ENCODE data around the gene EPS8L2.
"Not testable (repeated sequence)": the region's sequence is repeated elsewhere in the genome, so short reads cannot be mapped to it uniquely, and the experiment has no call there.

The EPS8L2 gene

DNA sequence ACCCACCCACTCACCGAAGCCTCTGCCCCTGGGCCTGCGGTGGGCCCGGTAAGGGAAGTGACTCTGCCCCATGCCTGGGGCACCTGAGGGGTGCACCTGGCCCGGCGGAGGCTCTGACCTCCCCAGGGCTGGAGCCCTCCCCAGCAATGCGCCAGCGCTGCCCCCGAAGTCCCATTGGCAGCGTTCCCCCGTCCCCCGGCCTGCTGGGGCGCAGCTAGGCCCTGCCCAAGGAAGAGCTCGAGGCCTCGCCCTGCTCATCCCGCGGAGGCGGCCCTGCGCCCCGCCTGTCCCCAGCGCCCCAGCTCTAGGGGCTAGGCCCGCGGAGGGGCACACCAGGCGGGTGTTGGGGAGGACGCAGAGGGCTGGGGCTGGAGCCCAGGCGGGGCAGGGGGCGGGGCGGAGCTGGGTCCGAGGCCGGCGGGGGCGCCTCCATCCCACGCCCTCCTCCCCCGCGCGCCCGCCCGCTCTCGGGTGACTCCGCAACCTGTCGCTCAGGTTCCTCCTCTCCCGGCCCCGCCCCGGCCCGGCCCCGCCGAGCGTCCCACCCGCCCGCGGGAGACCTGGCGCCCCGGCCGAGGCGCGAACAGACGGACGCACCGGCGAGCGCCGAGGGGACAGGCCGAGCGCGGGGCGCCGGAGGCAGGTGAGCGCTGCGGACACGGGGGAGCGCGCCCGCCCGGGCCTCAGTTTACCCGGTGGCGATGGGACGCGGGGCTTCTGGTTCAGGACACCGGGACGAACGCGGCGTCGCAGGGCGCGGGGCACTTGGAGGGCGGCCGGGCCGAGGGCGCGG lies at the start of gene EPS8L2:
Gene EPS8L2, plus strand, starts transcription at position 586 of the 793 bp plus-strand sequence. CDS start 3,177 bp downstream, outside the sequence.
- DNase-seq: no peak

DNA sequence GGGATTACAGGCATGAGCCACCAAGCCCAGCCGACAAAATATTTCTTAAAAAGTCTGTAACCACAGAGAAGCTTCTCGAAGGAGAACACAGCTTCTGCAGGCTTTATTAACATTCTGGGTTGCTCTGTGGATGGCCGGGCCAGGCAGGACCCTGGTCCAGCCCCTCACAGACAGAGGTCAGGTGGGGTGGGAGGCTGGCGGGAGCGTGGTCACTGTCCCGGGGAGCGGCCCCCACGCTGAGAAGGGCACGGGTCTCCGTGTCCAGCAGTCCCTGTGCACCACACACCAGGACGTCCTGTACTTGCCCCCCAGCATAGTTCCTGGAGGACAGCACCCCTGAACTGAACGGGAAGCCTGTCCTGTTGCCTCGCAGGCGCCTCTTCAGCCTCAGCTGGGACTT lies 49.6 kb upstream of the EPS8L2 start:
- no peak for DNase-seq

DNA sequence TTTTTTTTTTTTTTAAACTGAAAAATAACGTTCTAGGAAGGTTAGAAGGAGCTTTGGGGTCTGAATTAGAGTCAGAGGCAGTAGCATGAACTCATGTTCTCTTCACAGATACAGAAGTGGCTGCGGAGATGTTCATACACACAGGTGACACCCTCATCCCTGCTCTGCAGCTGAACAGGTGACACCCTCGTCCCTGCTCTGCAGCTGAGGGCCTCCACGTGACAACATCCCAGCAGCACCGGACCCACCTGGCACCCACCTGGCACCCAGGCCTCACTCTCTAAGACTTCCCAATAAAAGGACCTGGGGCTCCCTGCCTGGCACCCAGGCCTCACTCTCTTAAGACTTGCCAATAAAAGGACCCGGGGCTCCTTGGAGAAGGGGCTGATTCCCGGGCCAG lies 49.2 kb upstream of the EPS8L2 start:
- no peak for DNase-seq

DNA sequence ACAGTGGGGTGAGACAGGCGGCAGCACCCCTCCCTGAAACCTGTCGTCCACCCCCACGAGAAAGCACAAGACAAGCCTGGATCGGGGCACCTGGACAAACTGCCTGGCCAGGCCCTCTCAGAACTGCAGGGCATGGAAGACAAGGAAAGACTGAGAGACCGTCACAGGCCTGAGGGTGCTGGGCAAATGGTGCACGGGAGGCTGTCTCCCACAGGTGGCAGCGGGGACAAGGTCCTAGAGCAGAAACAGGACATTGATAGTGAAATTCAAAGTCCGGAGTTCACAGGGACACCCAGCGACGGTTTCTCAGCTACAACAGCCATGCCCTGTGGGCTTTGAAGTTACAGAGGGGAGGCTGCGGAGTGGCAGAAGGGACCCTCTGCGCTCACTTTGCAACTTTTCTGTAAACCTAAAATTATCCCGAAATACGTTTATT lies 48.3 kb upstream of the EPS8L2 start:
- DNase-seq: no peak

DNA sequence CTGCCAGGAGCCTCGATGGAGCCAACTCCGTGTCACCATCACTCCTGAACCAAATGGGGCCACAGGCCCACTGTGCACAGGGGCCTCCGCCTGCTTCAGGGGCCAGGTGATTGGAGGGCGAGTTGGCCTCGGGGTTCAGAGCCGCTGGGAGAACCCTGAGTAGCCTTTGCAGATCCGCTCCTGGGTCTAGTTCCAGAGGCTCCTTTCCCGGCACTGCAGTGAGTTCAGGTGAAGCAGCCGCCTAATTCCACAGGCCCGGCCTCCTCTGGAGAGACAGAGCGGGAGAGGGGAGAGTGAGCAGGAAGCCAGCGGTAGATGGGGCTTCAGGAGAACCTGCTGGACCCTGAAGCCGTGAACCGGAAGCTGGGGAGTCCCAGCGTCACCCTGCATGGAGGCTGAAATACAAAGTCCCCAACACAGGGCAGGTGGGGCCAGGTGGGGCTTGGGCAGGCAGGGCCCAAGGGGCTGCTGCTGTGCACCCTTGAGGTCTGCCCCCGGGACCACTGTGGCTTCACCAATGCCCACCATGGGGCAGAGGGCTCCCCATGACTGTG lies 46.4 kb upstream of the EPS8L2 start:
- no peak for DNase-seq

DNA sequence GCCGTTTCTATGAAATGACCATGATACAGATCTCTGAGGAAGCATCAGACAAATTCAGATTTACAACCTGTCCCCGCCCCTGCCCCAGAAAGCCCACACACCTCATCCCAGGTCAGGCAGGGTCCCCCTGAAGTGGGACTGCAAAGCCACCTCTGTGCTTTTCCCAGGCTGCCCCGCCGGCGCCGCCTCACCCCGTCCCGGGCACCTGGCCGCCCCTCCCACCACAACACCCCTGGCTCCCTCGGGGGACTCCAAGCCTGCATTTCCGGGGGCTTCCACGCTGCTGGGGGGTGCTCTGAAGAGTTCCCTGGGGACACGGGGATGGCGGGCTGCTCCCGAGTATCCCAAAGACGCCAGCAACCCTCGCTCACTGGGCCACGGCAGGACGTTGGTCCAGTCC lies 45.8 kb upstream of the EPS8L2 start:
- no peak for DNase-seq

DNA sequence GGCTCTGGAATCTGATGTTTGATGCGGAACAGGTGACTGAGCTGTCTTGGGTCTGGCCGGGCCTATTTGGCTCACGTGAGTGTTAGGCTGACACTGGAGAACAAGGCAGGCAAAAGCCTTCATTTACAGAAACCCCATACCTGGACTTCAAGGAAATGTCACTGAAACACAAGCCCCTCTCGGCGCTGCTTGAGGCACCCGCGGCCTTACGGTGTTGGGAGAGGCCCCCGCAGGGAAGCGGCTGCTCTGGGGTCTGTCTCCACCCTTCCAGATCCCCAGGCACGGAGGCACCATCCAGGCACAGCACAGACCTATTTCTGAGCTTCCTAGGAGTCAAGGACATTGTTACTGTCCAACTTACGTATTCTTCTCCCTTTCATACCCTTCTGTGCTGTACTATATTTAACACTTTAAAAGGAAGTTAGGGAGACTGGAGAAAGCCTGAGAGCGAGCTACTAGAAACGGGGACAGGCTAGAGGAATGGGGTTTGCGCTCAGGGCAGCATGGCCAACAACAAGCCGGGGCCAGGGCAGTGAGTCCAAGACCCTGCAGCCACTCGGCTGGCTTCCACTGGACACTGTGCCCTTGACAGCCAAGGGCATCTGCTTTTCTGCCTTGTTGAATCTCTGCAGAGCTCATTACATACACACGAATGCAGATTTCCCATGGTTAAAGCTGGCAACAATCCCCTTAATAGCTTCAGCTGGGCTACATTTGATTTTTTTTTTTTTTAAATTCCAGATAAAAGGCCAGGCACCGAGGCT lies 45.2 kb upstream of the EPS8L2 start:
- no peak for DNase-seq

DNA sequence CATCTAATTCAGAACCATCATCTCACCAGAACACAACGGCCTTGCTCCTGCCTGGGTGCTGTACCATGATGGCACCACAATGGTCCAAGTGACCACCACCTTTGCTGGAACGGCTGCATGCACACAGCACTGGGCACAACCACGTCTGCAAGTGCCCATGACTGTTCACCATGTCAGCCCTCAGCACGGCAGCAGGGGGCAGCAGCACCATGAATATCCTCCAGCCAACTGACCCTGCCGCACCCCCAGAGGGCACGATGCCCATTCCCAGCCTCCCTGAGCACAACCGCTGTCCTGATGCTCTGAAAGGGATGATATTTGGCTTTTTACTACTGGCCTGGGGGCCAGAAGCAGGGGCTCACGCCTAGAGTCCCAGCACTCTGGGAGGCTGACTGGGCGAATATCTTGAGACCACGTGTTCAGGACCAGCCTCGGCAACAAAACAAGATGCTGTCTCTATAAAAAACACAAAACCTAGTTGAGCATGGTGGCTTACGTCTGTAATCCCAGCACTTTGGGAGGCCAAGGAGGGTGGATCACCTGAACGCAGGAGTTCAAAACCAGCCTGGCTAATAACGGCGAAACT lies 43.2 kb upstream of the EPS8L2 start:
- peak; percentile 43 for DNase-seq

DNA sequence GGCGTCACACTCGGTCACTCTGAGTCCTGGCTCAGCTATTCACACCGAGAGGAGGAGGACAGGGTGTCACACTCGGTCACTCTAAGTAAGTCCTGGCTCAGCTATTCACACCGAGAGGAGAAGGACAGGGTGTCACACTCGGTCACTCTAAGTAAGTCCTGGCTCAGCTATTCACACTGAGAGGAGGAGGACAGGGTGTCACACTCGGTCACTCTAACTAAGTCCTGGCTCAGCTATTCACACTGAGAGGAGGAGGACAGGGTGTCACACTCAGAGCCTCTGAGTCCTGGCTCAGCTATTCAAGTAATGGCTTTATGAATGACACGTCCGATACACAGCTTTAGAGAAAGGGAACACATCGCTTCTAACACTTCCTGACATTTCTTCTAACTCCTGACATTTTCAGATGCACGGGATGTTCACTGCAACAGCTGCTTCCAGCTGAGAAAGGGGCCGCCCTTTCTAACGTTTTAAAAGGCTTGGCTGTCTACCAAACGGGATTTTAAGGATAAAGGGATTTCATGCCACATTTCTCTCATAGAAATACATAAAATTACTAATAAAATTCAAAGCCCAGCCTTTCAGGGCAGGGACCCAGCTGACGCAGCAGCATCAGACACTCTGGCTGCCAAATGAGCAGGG lies 40.8 kb upstream of the EPS8L2 start:
- no peak for DNase-seq

DNA sequence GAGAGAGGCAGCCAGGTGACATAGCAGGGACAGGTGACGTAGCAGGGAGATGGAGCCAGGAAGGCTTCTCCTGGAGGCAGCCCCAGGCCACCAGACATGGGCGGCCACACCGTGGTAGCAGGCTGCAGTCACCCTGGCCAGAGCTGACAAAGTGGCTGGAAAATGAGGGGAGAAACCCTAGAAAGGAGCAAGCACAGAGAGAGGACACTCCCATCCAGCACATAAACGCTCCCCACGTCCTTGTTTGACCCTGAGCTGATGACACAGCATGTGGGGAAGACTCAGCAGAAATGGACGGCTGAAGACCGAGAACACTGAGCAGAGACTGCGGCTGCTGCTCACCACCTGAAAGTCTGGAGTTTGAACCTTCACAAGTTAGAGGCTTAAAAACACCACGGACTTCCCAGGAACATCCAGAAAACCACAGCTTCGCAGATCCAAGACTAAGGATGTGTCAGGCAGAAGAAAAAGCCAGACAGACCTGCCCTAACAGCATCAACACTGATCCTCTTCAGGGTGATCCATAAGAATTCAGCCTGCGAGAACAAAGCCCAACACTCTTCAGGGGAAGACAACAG lies 40.2 kb upstream of the EPS8L2 start:
- no peak for DNase-seq

DNA sequence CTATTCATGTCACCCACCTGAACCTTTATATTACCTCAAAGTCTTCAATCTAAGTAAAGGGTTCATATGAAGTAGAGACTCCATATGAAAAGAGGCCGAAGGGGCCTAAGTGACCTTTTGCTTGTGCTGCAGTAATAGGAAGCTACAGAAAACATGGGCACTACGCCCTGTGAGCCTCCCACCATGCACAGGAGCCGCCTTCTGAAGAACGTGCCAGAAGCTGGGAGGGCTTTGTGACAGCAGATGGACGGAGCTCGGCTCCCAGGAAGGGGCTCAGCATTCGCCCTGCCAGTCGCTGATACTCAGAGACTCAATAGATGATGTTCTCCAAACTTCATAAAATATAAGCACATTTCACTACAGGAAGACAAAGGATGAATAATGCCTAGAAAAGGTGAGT lies 32.2 kb upstream of the EPS8L2 start:
- no peak for DNase-seq

DNA sequence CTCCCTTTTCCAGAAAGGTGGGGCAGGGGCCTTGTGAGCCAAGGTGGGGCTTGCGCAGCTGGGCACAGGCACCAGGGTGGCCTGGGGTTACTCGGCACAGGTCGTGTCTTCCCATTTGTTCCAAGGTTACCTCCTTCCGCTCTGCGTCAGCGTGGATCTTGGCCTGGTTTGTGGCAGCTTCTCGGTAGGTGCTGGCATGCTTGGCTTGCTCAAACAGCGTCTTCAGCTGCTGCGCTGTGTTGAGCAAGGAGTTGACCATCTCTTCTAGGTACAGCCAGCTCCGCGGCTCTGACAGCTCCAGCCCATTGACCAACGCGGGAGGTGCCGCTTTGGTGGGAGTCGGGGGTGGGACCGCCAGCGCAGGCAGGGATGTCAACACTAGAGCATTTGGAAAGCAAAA lies 31.6 kb upstream of the EPS8L2 start:
- DNase-seq: no peak

DNA sequence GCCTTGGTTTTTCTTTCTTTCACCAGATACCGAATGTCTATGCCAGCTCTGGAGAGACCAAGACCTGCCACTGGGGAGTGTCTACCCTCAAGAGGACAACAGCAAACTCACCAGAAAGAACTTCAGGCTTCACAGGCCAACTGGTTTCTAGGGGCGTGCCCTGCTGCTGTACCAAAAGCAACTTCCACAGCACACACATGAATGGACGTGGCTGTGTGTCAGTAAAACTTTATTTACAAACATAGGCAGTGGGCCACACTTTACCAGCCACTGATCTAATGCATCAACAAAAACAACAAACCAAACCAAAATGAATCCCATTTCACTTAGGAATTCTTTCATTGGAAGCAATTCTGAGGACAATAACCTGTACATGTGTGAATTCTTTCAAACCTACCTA lies 27.7 kb upstream of the EPS8L2 start:
- no peak for DNase-seq

DNA sequence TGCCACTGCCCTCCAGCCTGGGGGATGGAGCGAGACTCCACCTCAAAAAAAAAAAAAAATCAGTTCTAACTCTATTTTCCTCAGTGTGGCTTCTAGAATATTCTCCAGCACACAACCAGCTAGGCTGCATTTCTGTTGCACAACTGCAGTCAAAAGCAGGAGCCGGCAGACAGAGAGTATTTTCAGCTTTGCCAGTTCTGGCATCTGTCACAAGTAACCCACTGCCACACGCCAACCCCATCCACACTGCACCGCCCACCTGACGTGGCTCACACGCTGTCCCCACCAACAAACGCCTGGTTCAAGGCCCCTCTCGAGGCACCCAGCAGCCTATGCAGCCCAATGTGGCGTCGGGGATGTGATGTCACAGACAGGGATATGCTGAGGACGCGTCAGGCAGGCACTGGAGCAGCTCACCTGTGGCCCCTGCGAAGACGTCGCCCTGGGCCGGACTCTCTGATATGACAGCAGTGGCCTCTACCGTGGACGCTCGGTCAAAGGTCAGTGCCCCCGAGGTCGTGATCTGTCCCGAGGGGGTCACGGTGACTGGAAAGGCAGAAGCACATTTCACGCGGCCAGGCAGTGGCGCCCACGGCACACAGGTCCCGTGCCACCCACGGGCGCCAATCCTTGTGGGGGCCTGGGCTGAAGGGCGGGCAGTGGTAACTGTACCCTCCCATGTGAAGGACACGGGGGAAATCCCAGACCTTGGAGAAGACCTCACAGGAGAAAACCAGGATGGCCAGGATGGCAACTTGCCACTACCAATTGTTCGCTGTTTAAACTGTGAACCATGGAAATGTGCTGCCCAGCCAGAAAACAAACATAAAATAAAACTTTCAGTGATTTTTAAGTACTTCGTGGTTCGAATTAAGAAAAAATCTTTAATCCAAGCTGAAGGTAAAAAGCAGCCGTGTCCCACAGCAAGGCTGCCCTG lies 26.5 kb upstream of the EPS8L2 start:
- DNase-seq: no peak

DNA sequence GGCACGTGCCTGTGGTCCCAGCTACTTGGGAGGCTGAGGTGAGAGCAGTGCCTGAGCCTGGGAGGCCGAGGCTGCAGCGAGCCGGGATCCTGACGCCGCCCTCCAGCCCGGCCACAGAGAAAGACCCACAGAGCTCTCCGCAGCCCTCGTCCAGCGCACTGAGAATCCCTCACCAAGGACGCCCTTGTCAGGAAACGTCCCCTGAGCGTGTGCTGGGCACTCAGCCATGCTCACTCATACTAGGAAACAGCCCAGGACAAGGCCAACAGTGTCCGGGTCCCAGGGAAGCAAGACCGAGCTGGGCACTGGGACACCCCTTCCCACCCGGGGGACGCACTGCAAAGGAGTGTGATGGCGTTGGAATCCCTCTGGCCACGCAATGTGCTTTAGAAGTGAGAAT lies 25.6 kb upstream of the EPS8L2 start:
- no peak for DNase-seq

DNA sequence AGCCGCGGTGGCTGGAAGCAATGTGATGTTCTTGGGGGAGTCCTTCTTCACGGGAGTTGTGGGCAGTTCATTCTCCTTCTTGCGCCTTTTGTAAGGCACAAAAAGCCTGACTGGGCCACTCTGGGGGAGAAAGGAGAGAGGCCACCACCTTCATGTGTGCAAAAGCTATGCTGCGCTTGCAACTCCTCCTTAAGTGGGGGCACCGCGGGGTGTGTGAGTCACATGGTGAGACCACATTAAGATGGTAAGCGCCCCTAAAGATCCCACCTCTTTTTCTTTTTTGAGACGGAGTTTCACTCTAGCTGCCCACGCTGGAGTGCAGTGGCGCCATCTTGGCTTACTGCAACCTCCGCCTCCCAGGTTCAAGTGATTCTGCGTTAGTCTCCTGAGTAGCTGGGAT lies 25.1 kb upstream of the EPS8L2 start:
- DNase-seq: no peak

DNA sequence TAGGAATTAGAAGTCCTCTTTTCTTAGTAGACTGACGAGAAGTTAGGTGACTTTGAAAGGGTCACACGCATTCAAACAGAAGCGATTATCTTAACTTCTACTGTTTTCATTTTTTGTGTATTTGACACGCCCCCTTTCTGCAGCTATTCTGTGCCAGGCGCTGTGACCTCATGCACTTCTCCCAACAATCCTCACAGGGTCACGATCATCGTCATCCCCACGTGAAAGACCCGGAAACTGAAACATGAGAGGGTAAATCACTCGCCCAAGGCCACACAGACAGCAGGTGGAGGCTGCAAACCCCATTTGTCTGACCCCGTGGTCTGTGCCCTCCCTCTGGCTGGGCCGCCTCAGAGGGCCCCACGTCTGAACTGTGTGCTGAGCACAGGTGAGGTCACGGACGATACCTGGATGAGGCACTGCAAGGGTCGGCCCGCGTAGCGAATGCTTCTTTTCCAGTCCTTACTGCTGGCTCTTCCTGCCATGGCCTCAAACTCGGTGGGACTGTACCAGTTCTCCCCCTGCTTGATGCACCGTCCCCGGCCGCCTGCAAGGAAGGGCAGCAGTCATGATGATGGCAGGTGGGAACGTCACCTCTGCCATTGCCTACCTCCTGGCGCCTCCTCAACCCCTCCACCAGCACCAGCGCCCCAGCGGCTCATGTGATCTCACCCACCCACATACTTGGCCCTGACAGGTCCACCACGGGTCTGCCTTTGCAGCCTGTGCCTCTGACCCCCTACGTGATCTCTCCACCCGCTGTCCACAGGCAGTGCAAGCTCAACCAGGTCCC lies 19.4 kb upstream of the EPS8L2 start:
- DNase-seq: no peak

DNA sequence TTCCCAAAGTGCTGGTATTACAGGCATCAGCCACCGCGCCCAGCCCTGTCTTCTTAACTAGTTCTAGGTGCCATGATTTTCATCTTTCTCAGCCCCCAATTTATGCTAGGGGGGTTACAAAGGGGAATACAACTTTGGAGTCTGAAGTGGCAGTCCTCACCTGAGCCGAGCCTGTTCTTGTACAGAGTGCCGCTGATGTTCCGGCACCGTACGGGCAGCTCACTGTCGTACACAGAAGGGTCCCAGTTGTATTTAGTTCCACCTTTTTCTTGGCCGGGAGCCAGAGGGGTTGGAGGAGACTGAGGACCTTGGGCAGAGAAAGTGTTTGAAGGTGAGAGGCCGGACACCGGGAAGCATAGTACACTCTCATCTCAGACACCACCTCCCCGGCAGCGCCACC lies 18.3 kb upstream of the EPS8L2 start:
- no peak for DNase-seq

DNA sequence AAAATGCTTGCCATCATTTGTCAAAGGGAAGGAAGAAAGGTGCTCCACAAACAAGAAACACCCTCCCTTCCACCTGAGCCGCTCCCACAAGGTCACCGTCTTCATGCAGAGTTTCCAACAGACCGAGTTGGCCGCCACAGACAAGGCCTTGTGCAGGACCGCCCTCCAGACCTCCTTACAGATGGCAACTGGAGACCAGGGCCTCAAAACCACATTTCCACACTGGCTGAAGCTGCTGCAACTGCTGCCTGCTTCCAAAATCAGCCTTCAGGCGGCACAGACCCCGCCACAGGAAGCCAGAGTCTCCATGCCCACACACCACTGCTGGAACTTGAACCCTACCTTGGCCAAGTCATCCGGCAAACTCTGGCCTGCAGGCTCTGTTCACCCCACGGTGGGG lies 17.4 kb upstream of the EPS8L2 start:
- no peak for DNase-seq

DNA sequence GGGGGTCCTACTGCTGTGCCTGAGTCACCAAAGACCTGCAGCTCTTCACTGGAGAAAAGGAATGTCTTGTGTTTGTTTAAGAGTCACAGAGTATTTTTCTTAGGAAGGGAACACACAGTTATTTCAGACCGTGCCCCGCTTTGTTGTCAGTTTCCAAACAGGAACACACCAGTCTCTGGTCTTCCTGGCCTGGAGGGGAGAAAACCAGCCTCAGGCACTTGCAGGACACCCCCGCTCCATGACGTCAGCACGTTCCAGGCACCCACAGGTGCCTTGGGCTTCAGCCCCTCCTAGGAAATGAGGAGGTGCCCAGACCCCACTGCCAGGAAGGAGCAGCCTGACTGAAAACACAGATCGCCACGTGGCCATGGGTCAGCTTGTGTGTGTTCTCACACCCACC lies 16.4 kb upstream of the EPS8L2 start:
- no peak for DNase-seq

DNA sequence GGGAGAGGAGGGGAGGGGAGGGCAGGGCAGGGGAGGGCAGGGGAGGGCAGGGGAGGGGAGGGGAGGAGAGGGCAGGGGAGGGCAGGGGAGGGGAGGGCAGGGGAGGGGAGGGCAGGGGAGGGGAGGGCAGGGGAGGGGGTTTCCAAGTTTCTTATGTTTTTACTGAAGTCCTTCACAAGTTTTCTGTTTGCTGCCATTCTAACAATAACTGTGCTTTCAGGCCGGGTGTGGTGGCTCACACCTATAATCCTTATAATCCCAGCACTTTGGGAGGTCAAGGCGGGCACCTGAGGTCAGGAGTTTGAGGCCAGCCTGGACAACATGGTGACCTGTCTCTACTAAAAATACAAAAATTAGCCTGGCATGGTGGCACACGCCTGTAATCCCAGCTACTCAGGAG lies 15.8 kb upstream of the EPS8L2 start:
- DNase-seq: not testable (repeated sequence)
